ENCODE data around the gene RAB12.
"Not testable (repeated sequence)": the region's sequence is repeated elsewhere in the genome, so short reads cannot be mapped to it uniquely, and the experiment has no call there.

RAB12 gene, protein sequence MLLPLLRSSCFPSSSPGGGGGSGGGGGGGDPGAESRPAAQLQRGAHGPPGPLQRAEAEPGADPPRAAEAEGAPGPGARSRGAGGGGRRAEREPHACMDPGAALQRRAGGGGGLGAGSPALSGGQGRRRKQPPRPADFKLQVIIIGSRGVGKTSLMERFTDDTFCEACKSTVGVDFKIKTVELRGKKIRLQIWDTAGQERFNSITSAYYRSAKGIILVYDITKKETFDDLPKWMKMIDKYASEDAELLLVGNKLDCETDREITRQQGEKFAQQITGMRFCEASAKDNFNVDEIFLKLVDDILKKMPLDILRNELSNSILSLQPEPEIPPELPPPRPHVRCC

DNA sequence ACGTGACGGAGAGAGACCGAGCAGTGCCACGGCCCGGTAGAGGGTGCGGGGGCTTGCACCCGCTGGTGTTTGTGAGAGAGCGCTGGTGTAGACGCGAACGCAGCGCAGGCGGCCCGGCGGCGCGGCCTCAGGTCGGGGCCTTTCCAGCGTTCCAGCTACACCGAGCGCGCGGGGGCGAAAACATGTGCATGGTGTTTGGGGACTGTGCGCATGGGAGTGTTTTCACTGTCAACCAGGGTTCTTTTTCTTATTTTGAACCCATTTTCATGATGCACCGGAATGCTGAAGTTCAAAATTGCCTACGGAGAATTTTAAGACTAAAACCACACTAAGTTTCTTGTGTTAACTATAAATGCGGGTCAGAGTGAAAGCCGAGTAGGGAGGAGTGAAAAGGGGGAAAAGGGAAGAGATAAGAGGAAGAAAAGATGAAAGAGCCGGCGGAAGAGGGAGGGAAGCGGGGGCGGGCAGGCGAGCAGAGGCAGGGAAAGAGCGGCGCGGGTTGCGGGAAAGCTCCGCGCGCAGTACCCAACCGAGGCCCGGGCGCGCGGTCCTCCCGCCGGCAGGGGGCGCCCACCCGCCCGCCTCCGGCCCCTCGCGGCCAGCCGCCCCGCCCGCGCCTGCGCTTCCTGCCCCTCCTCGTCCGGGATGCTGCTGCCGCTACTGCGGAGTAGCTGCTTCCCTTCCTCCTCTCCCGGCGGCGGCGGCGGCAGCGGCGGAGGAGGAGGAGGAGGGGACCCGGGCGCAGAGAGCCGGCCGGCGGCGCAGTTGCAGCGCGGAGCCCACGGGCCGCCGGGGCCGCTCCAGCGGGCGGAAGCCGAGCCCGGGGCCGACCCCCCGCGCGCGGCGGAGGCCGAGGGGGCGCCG, at the start of gene RAB12:
Gene RAB12, plus strand, starts transcription at position 643 of the 864 bp plus-strand sequence. Its CDS starts 3 bp downstream, at position 646.
- peak; percentile 84 for DNase-seq (ENCODE audit: low read depth)

GRCh38 chr18:8559612-8560186, 49.5 kb upstream of the RAB12 start:
- DNase-seq (ENCODE audit: low read depth): no peak

GRCh38 chr18:8561123-8561910, 47.9 kb upstream of the RAB12 start:
- DNase-seq (ENCODE audit: low read depth): no peak

DNA sequence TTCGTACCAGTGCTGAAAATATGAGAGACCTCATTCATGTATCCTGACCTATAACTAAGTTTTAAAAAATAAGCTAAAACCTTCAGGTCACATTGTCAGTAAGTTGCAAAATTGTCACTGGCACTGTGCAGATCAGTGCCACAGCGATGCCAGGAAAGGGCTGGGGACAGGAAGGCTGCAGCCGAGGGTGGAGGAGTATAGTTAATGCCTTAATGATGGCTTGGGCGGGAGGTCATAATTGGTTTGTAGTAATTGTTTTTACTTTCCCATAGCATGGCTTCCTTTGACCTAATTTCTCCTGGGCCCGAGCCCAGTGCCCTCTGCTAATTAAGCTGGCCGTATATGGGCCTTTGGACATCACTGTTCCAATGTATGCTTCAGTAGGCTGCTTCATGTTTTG, 47.2 kb upstream of the RAB12 start:
- DNase-seq (ENCODE audit: low read depth): no peak

- DNase-seq (ENCODE audit: low read depth): no peak
These were observed 46.3 kb upstream of the RAB12 start for GRCh38 chr18:8562919-8563318.

DNA sequence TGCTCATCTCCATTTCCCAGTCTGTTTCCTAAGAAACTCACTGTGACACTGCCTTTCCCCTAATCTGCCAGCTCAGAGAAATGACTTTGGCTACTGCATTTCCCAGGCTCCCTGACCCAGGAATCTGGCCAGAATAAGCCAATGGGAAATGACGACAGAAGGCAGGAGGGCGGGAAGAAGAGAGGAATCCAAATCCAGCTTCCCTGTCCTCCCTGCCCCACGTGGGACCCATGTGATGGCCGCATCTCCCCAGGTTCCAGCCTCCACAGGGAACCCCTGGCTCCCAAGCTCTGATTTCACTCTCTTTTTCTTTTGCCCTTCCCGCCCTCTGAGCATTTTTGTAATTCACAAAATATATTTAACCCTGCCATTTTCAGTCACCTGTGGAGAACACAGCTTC, 37.8 kb upstream of the RAB12 start:
- DNase-seq (ENCODE audit: low read depth): no peak

DNA sequence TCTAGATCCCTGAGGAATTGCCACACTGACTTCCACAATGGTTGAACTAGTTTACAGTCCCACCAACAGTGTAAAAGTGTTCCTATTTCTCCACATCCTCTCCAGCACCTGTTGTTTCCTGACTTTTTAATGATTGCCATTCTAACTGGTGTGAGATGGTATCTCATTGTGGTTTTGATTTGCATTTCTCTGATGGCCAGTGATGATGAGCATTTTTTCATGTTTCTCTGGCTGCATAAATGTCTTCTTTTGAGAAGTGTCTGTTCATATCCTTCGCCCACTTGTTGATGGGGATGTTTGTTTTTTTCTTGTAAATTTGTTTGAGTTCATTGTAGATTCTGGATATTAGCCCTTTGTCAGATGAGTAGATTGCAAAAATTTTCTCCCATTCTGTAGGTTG, 35.5 kb upstream of the RAB12 start:
- DNase-seq (ENCODE audit: low read depth): not testable (repeated sequence)

DNA sequence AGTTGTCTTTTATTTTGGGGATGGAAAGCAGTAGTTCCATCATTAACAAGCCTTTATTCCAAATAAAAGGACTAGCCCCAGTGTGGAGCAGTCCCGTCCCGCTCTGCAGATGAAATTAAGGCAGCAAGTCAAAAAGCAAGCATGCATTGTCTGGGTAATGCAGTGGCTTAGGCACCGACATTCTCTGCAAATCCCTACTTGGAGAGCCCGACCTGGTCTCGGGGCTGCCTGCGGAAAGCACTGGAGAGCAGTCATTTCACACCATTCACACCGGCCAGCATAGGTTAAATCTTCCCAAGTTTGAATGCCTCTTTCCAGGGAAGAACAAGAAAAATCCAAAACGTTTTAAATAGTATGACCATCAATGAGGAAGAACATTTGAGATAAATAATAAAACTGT, 24.4 kb upstream of the RAB12 start:
- DNase-seq (ENCODE audit: low read depth): no peak

GRCh38 chr18:8586941-8587340, 22.3 kb upstream of the RAB12 start:
- no peak for DNase-seq (ENCODE audit: low read depth)

- no peak for DNase-seq (ENCODE audit: low read depth)
These were observed 13.8 kb upstream of the RAB12 start for GRCh38 chr18:8595445-8595844.

DNA sequence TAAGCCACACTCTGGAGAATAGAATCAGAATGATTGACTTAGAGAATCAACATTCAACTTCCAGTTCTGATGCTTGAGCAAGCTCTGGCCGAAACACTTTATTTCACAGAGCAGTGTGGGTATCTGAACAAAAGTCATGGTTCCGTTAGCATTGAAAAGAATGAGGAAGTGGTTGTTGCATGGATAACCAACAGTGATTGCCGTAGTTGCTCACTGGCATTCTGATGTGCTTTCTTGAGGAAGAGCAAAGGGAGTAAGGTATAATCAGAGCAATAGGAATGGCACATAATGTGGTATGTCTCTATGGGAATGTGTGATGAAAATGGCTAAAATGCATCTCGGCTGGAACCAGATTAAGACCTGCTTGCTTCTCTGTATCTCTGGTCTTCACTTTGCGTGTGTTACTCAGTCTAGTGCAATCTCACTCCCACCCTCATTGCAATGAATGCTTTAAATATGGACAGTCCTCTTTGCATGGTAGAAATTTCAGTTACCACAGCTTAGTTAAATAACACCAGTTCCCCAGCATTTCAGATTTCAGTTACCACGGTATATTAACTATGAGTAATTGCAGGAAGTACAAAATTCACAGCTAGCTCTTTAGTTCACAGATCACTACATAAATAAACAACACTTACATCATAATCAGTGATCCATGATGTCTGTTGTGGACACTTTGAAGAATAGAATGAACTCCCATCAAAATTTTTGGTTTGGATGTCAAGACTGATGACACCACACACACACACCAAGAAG, 7.8 kb upstream of the RAB12 start:
- DNase-seq (ENCODE audit: low read depth): no peak

DNA sequence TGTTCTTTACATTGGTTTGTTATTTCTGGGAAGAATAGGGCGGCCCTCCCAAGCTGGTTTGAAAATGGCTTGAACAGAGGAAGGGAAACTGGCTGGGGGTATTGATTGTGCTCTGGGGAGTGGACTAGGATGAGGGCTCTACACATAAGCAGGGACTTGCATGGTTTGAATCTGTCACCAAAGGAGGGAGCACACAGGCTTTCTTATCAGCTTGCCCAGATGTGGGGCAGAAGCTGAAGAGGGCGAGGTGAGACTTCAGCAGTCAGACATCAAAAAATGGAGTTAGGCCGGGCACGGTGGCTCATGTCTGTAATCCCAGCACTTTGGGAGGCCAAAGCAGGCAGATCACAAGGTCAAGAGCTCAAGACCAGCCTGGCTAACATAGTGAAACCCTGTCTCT, 7.2 kb upstream of the RAB12 start:
- DNase-seq (ENCODE audit: low read depth): no peak

DNA sequence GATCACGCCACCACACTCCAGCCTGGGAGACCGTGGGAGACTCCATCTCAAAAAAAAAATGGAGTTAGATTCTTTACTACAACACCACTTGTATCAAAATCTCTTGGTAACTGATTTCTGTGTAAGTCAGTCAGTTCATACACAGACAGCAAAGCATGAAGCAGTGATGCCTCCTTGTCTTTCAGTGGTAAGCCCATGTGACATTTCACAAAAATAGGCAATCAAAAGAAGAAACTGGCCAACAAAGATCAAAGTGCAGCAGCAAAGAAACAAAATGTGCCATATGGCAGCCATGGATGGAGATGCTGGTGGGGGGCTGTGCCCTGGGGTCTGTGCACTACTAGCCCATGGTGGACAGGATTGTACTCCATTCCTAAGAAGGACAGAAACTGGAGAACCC, 6.7 kb upstream of the RAB12 start:
- DNase-seq (ENCODE audit: low read depth): no peak

DNA sequence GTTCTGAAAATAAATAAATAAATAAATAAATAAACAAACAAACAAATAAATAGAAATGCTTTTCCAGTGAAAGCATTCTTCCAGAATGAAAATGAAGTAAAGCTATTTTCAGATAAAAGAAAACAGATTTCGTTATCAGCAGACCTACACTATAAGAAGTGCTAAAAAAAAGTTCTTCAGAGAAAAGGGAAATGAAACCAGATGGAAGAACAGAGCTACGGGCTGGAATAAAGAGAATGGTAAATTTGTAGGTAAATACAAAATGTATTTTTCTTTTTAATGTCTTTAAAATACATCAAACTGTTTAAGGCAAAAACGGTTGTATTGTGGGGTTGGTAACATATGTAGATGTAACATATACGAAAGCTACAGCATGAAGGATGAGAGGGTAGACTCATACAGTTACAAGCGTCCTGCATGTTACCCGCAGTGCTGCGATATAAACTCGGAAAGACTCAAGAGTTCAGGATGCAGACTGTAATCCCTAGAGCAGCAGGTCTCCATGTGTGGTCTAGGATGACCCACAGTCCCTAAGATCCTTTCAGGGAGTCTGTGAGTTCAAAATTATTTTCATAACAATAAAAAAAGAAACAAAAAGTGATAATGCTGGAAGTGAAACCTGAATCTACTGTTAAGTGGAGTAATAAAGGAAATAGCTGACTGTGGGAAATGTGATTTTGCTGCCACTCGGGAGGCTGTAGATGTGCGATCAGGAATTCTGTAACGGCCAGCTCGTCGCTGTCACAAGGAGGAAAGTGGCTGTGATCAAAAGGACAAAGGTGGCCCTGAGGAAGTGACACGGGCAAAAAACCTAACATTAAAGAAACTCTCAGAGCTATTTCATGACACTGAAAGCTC, 5.3 kb upstream of the RAB12 start:
- no peak for DNase-seq (ENCODE audit: low read depth)

- DNase-seq (ENCODE audit: low read depth): no peak
These were observed 3.3 kb upstream of the RAB12 start for GRCh38 chr18:8605974-8606373.

- DNase-seq (ENCODE audit: low read depth): no peak
These were observed 1.2 kb upstream of the RAB12 start for GRCh38 chr18:8607776-8608742.

GRCh38 chr18:8609659-8610458, 622 bp downstream of the RAB12 start:
- peak; percentile 12 for DNase-seq (ENCODE audit: low read depth)

DNA sequence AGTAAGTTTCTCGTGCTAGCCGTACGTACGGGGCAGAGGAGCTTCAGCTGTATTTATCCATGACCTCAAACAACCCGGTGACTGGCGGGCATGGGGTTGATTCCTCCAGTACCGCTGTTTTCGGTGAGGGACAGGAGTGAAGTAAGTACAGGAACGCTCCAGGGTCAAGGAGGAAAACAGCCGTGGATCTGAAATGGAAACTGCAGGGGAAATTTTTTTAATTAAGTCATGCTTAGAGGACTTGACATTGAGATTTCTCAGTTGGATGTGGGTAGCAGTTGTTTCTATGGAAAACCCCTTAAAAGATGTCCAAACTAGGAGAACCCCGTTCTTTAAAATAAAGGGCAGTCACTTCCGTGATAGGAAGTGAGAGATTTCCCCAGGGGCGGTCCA, 1.2 kb downstream of the RAB12 start:
- DNase-seq (ENCODE audit: low read depth): no peak
